NK-92 (cell line): Measurements from ENCODE around the gene AR.

Source experiments
- DNase-seq: peaks from one replicate; lab custom pipeline; 2025; ENCODE audit not compliant: unreplicated experiment; lab: John Stamatoyannopoulos, UW

The AR gene

GRCh38 chrX:67543818-67544217 lies at the start of gene AR:
AR (plus strand) TSS chrX:67544021; CDS start chrX:67545147, 1,126 bp downstream.
- no peak for DNase-seq

- no peak for DNase-seq
These were observed 43.2 kb upstream of the AR start for GRCh38 chrX:67500617-67501016.

GRCh38 chrX:67503004-67503403 lies 40.8 kb upstream of the AR start:
- no peak for DNase-seq

- no peak for DNase-seq
These were observed 40.4 kb upstream of the AR start for GRCh38 chrX:67503453-67503852.

GRCh38 chrX:67520671-67521070 lies 23.1 kb upstream of the AR start:
- no peak for DNase-seq

GRCh38 chrX:67523002-67523681 lies 20.7 kb upstream of the AR start:
- DNase-seq = no peak

GRCh38 chrX:67523932-67524331 lies 19.9 kb upstream of the AR start:
- no peak for DNase-seq

GRCh38 chrX:67524428-67524827 lies 19.4 kb upstream of the AR start:
- DNase-seq = no peak

- no peak for DNase-seq
These were observed 18.7 kb upstream of the AR start for GRCh38 chrX:67524950-67525691.

GRCh38 chrX:67536564-67536963 lies 7.3 kb upstream of the AR start:
- DNase-seq = no peak

- no peak for DNase-seq
These were observed 5.4 kb upstream of the AR start for GRCh38 chrX:67538383-67538782.

- DNase-seq = no peak
These were observed 637 bp downstream of the AR start for GRCh38 chrX:67544281-67545035.

- DNase-seq = no peak
These were observed 1.4 kb downstream of the AR start for GRCh38 chrX:67545036-67545821.

- no peak for DNase-seq
These were observed 2.2 kb downstream of the AR start for GRCh38 chrX:67545893-67546495.

- DNase-seq = no peak
These were observed 2.9 kb downstream of the AR start for GRCh38 chrX:67546496-67547423.

- no peak for DNase-seq
These were observed 11.9 kb downstream of the AR start for GRCh38 chrX:67555578-67556203.

GRCh38 chrX:67558267-67558666 lies 14.4 kb downstream of the AR start:
- no peak for DNase-seq

GRCh38 chrX:67563469-67564448 lies 19.9 kb downstream of the AR start:
- no peak for DNase-seq
